HTERT RPE-1 (cell line): Measurements from ENCODE around the gene GABBR2.

Experiments
- in situ Hi-C: fragments of 300-500 bp; cut with MboI; formaldehyde crosslinking; loops from 4 replicates; pipeline ENCODE4 v1.14.3; 2020; ENCODE audit warnings: low sequenced_read_pairs

Gene GABBR2

GRCh38 chr9:98333703-98334582 lies 374.8 kb downstream of the GABBR2 start:
- in situ Hi-C loops, result no loop called here

- in situ Hi-C loops, result no loop called here
Observed at GRCh38 chr9:98332405-98332831, 376.3 kb downstream of the GABBR2 start.

GRCh38 chr9:98331536-98332259 lies 377.0 kb downstream of the GABBR2 start:
- in situ Hi-C loops, result no loop called here

GRCh38 chr9:98330831-98331230 lies 377.9 kb downstream of the GABBR2 start:
- in situ Hi-C loops, result no loop called here

GRCh38 chr9:98329904-98330303 lies 378.8 kb downstream of the GABBR2 start:
- in situ Hi-C loops, result no loop called here

- in situ Hi-C loops, result no loop called here
Observed at GRCh38 chr9:98329281-98329680, 379.5 kb downstream of the GABBR2 start.

- in situ Hi-C loops, result no loop called here
Observed at GRCh38 chr9:98328770-98329169, 380.0 kb downstream of the GABBR2 start.

- in situ Hi-C loops, result no loop called here
Observed at GRCh38 chr9:98328141-98328540, 380.6 kb downstream of the GABBR2 start.

GRCh38 chr9:98327249-98327561 lies 381.5 kb downstream of the GABBR2 start:
- in situ Hi-C loops, result no loop called here

GRCh38 chr9:98326459-98327248 lies 382.1 kb downstream of the GABBR2 start:
- in situ Hi-C loops, result no loop called here

- in situ Hi-C loops, result no loop called here
Observed at GRCh38 chr9:98324801-98325200, 383.9 kb downstream of the GABBR2 start.

- in situ Hi-C loops, result no loop called here
Observed at GRCh38 chr9:98323831-98324135, 385.0 kb downstream of the GABBR2 start.

GRCh38 chr9:98323051-98323830 lies 385.5 kb downstream of the GABBR2 start:
- in situ Hi-C loops, result no loop called here

- in situ Hi-C loops, result no loop called here
Observed at GRCh38 chr9:98321269-98321668, 387.5 kb downstream of the GABBR2 start.

- in situ Hi-C loops, result no loop called here
Observed at GRCh38 chr9:98318834-98319478, 389.8 kb downstream of the GABBR2 start.

- in situ Hi-C loops, result no loop called here
Observed at GRCh38 chr9:98318041-98318790, 390.5 kb downstream of the GABBR2 start.

- in situ Hi-C loops, result no loop called here
Observed at GRCh38 chr9:98317134-98317857, 391.4 kb downstream of the GABBR2 start.

GRCh38 chr9:98316445-98317133 lies 392.1 kb downstream of the GABBR2 start:
- in situ Hi-C loops, result no loop called here
